Measurements from ENCODE around the gene GBF1.

Gene GBF1

GRCh38 chr10:102413053-102413705 lies 167.8 kb downstream of the GBF1 start:
- Histone ChIP-seq H3K27ac (no peak overlapping the region), H3K4me3 (no peak overlapping the region), H3K9ac (ENCODE audit: insufficient read length) (no peak overlapping the region), H3K9me3 (ENCODE audit: low read depth, low read length) (no peaks in the 10 kb centered on the region), H3K36me3 (ENCODE audit: insufficient read depth, low read length) (no peaks in the 10 kb centered on the region)
- TF ChIP-seq EZH2 (IDR thresholded peaks at IDR 0.05) (no peak), POLR2AphosphoS5 (IDR thresholded peaks at IDR 0.05; ENCODE audit: borderline replicate concordance, low read depth, low read length) (no peak), FOXP2 (optimal IDR thresholded peaks at IDR 0.05; ENCODE audit: control extremely low read depth, extremely low read length, insufficient read depth) (no peak)
- no peak for DNase-seq (ENCODE audit: low read depth, low spot score)

DNA sequence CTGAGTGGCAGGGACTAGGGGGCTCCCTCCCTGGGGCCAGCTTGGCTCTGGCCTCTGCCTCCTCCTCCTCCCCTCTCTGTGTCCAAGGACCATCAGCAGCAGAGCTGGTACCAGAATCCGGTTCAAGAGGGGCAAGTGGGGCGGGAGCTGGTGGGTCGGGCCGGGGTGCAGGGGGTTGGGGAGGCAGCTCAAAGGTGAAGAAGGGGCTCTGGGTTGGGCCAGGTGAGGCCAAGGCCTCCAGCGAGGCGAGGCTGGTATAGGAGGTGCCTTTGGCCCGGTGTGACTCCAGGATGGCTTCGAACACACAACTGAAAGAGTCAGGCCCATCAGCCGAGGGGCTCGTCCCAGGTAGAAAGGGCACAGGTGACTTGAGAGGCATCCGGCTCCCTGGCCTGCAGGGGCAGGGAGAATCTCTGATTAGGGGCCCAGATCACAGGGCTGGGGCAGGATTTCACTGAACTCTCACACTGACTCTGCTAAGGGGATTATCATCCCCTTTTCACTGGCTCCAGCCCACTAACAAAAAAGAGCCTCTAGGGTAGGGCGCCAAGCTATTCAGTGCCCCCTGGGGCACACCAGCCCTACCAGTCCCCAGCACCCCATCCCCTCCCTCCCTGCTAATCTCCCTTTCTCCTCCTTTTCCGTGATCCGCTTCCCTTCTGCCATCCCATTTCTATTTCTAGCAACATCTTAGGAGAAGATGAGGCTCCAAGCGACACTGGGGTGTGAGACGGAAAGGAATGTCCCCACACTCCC lies 168.7 kb downstream of the GBF1 start:
- Histone ChIP-seq H3K36me3 (ENCODE audit: insufficient read depth, low read length) (no peaks in the 10 kb centered on the region), H3K9me3 (ENCODE audit: low read depth, low read length) (no peaks in the 10 kb centered on the region), H3K9ac (ENCODE audit: insufficient read length) (no peak overlapping the region), H3K27ac (no peak overlapping the region), H3K4me3 (no peak overlapping the region)
- TF ChIP-seq POLR2AphosphoS5 (IDR thresholded peaks at IDR 0.05; ENCODE audit: borderline replicate concordance, low read depth, low read length) (no peak), FOXP2 (optimal IDR thresholded peaks at IDR 0.05; ENCODE audit: control extremely low read depth, extremely low read length, insufficient read depth) (no peak), EZH2 (IDR thresholded peaks at IDR 0.05) (no peak)
- DNase-seq (ENCODE audit: low read depth, low spot score): no peak

GRCh38 chr10:102414749-102415148 lies 169.4 kb downstream of the GBF1 start:
- H3K9me3 ChIP-seq (ENCODE audit: low read depth, low read length): no peaks in the 10 kb centered on the region
- H3K4me3 ChIP-seq: no peak overlapping the region
- H3K9ac ChIP-seq (ENCODE audit: insufficient read length): no peak overlapping the region
- TF ChIP-seq FOXP2 (optimal IDR thresholded peaks at IDR 0.05; ENCODE audit: control extremely low read depth, extremely low read length, insufficient read depth) (no peak), EZH2 (IDR thresholded peaks at IDR 0.05) (no peak), POLR2AphosphoS5 (IDR thresholded peaks at IDR 0.05; ENCODE audit: borderline replicate concordance, low read depth, low read length) (no peak)
- no peak for DNase-seq (ENCODE audit: low read depth, low spot score)
- H3K36me3 ChIP-seq (ENCODE audit: insufficient read depth, low read length): no peaks in the 10 kb centered on the region
- H3K27ac ChIP-seq: no peak overlapping the region

- Histone ChIP-seq H3K27ac (no peak overlapping the region), H3K9me3 (ENCODE audit: low read depth, low read length) (no peaks in the 10 kb centered on the region), H3K4me3 (no peak overlapping the region), H3K9ac (ENCODE audit: insufficient read length) (no peak overlapping the region), H3K36me3 (ENCODE audit: insufficient read depth, low read length) (no peaks in the 10 kb centered on the region)
- TF ChIP-seq POLR2AphosphoS5 (IDR thresholded peaks at IDR 0.05; ENCODE audit: borderline replicate concordance, low read depth, low read length) (no peak), EZH2 (IDR thresholded peaks at IDR 0.05) (no peak), FOXP2 (optimal IDR thresholded peaks at IDR 0.05; ENCODE audit: control extremely low read depth, extremely low read length, insufficient read depth) (no peak)
- no peak for DNase-seq (ENCODE audit: low read depth, low spot score)
Observed at GRCh38 chr10:102416283-102416682, 171.0 kb downstream of the GBF1 start.

DNA sequence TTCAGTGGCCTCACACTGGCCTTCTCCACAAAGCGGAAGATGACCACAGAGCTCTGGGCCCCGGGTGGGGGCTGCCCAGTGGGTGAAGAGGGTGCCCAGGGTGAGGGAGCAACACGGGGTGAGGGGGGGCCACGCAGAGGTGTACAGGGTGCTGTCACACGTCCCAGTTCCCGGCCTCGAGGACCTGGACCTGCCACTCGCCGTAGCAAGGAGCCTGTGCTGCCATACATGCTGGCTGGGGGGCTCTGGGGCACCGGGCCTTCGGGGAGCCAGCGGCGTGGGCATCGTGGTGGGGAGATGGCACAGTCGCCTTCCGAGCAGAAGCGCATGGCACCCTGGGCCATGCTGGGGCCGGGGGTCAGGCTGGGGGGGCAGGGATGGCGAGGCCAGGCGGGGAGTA lies 171.4 kb downstream of the GBF1 start:
- no peak overlapping the region for H3K4me3 ChIP-seq
- H3K9me3 ChIP-seq (ENCODE audit: low read depth, low read length): no peaks in the 10 kb centered on the region
- DNase-seq (ENCODE audit: low read depth, low spot score): no peak
- no peaks in the 10 kb centered on the region for H3K36me3 ChIP-seq (ENCODE audit: insufficient read depth, low read length)
- TF ChIP-seq POLR2AphosphoS5 (IDR thresholded peaks at IDR 0.05; ENCODE audit: borderline replicate concordance, low read depth, low read length): no peak
- TF ChIP-seq EZH2 (IDR thresholded peaks at IDR 0.05): no peak
- TF ChIP-seq FOXP2 (optimal IDR thresholded peaks at IDR 0.05; ENCODE audit: control extremely low read depth, extremely low read length, insufficient read depth): no peak
- H3K9ac ChIP-seq (ENCODE audit: insufficient read length): no peak overlapping the region
- no peak overlapping the region for H3K27ac ChIP-seq

GRCh38 chr10:102418622-102419268 lies 173.4 kb downstream of the GBF1 start, which contains the start of gene PSD:
PSD (minus strand) TSS chr10:102418785; CDS start chr10:102417038, 1,747 bp downstream.
- H3K27ac ChIP-seq: no peak within 1 kb of the TSS
- no peak for DNase-seq (ENCODE audit: low read depth, low spot score)
- no peak for TF ChIP-seq EZH2 (IDR thresholded peaks at IDR 0.05)
- no peak for TF ChIP-seq POLR2AphosphoS5 (IDR thresholded peaks at IDR 0.05; ENCODE audit: borderline replicate concordance, low read depth, low read length)
- TF ChIP-seq FOXP2 (optimal IDR thresholded peaks at IDR 0.05; ENCODE audit: control extremely low read depth, extremely low read length, insufficient read depth): no peak
- no peaks in the 10 kb centered on the region for H3K36me3 ChIP-seq (ENCODE audit: insufficient read depth, low read length)
- H3K4me3 ChIP-seq: peak within 1 kb of the TSS; percentile 90
- H3K9ac ChIP-seq (ENCODE audit: insufficient read length): no peak within 1 kb of the TSS
- H3K9me3 ChIP-seq (ENCODE audit: low read depth, low read length): no peaks in the 10 kb centered on the region

DNA sequence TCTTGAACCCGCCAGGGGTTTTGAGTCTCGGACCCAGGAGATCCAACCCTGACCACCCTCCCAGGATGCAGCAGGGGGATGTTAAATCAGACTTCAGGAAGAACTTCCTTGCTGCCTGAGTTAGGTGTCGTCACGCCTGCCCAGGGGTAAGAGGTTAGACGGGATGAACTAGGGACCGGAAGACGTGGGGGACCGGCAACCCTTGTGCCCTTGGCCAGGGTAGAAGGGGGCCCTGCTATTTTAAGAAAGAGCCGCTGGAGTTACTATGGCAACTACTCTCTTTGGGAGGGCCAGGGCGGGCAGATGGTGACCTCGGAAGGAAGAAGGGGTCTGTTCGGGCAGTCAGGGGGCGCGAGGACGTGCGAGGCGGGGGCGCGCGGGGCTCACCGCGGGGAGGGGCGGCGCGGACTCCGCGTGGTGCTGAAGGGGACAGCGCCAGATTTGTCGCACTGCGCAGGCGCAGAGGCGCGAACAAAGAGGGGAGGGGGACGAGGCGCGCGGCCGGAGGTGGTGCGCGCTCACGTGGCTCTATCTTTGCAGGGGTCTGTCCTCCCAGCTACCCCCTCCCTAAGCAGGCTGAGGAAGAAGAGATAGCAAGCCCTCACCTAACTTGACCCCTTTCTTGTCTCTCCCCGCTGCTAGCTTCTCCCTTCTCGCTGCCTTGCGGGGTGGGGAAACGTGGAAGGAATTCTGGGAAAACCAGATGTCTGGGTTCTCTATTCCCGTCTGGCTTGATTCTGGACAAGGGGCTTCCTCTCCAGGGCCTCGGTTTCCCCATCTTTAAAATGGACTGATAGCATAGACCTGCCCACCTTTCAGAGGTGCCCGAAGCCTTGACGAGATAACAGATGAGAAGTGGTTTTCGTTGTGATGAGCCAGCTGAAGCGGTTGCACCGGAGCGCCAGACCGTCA lies 174.2 kb downstream of the GBF1 start:
- H3K4me3 ChIP-seq: peak overlapping the region; percentile 90
- no peaks in the 10 kb centered on the region for H3K9me3 ChIP-seq (ENCODE audit: low read depth, low read length)
- H3K9ac ChIP-seq (ENCODE audit: insufficient read length): no peak overlapping the region
- DNase-seq (ENCODE audit: low read depth, low spot score): no peak
- no peak overlapping the region for H3K27ac ChIP-seq
- no peaks in the 10 kb centered on the region for H3K36me3 ChIP-seq (ENCODE audit: insufficient read depth, low read length)
- TF ChIP-seq POLR2AphosphoS5 (IDR thresholded peaks at IDR 0.05; ENCODE audit: borderline replicate concordance, low read depth, low read length) (no peak), FOXP2 (optimal IDR thresholded peaks at IDR 0.05; ENCODE audit: control extremely low read depth, extremely low read length, insufficient read depth) (no peak), EZH2 (IDR thresholded peaks at IDR 0.05) (no peak)
